Esophagus squamous epithelium (tissue), 4 donors: ENCODE measurements around the gene TOP2B.

Experiments used
- POLR2A ChIP-seq, 4 donors: fragments of 450-650 bp; IDR thresholded peaks; one replicate each; pipeline ENCODE4 v1.6.1; 2017; ENCODE audit warnings: antibody characterized with exemption in 4 of 4, mild to moderate bottlenecking in 4 of 4, moderate library complexity in 3 of 4
- TF ChIP-seq, protein P1 (sequence below), 6 experiments: fragments of 450-650 bp in 4 of 6; fragments of 200-600 bp in 2 of 6; sonication (generic) in 2 of 6; IDR thresholded peaks; one replicate each; pipeline ENCODE4 v1.5.1; 2016 to 2019; ENCODE audit warnings: antibody characterized with exemption in 6 of 6, mild to moderate bottlenecking in 4 of 6, moderate library complexity in 4 of 6

DNA sequence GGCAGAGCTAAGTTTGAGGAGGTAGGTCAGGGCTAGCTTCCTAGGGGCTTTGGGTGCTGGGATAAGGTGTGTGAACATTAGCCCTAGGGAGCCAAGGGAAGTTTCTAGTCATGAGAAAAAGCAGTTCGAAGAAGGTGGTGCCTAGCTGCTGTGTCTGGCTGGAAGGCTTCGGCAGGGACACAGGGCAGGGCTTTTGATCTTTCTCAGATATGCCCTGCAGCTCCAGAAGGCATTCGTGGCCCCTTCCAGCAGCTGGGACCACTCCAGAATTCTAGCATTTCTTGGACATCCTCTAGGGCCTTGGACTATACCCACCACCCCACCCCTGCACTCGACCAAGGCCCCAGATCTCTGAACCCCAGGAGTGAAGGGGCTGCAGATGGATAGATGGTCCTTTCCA lies 88.6 kb downstream of the TOP2B start:
- TF ChIP-seq, protein P1, sequence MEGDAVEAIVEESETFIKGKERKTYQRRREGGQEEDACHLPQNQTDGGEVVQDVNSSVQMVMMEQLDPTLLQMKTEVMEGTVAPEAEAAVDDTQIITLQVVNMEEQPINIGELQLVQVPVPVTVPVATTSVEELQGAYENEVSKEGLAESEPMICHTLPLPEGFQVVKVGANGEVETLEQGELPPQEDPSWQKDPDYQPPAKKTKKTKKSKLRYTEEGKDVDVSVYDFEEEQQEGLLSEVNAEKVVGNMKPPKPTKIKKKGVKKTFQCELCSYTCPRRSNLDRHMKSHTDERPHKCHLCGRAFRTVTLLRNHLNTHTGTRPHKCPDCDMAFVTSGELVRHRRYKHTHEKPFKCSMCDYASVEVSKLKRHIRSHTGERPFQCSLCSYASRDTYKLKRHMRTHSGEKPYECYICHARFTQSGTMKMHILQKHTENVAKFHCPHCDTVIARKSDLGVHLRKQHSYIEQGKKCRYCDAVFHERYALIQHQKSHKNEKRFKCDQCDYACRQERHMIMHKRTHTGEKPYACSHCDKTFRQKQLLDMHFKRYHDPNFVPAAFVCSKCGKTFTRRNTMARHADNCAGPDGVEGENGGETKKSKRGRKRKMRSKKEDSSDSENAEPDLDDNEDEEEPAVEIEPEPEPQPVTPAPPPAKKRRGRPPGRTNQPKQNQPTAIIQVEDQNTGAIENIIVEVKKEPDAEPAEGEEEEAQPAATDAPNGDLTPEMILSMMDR (IDR thresholded peaks at IDR 0.05) = no peak
- TF ChIP-seq POLR2A (IDR thresholded peaks at IDR 0.05) = no peak
